ACC112 (cell line): Measurements from ENCODE around the gene COPS8.

ENCODE experiments used
- H2AFZ ChIP-seq: fragments of 200-600 bp; sonication (generic); one replicate; pipeline ENCODE4 v1.6.0; 2017; ENCODE audit warnings: antibody characterized with exemption, low read length; ENCODE audit not compliant: unreplicated experiment
- H3K27ac ChIP-seq: fragments of 200-600 bp; sonication (generic); 2 replicates; pipeline ENCODE4 v1.5.1; 2014; ENCODE audit warnings: low read depth, mild to moderate bottlenecking, antibody characterized with exemption, low read length, moderate library complexity
- H3K27me3 ChIP-seq: fragments of 200-600 bp; sonication (generic); 2 replicates; pipeline ENCODE4 v1.6.1; 2014; ENCODE audit warnings: mild to moderate bottlenecking, antibody characterized with exemption, low read length, moderate library complexity, mixed read lengths; ENCODE audit not compliant: insufficient read depth
- H3K36me3 ChIP-seq: fragments of 200-600 bp; sonication (generic); 2 replicates; pipeline ENCODE4 v1.6.1; 2016; ENCODE audit warnings: mild to moderate bottlenecking, antibody characterized with exemption, low read length, moderate library complexity, mixed read lengths; ENCODE audit not compliant: insufficient read depth
- H3K4me1 ChIP-seq: fragments of 200-600 bp; sonication (generic); one replicate; pipeline ENCODE4 v1.6.1; 2016; ENCODE audit warnings: low read length, mixed read lengths; ENCODE audit not compliant: insufficient read depth, unreplicated experiment, control insufficient read depth
- H3K4me3 ChIP-seq: fragments of 200-600 bp; sonication (generic); 2 replicates; pipeline ENCODE4 v1.5.1; 2014; ENCODE audit warnings: mild to moderate bottlenecking, low read depth, low read length
- H3K79me2 ChIP-seq: fragments of 200-600 bp; sonication (generic); one replicate; pipeline ENCODE4 v1.6.0; 2016; ENCODE audit warnings: low read length; ENCODE audit not compliant: control insufficient read depth, unreplicated experiment, insufficient read depth

COPS8 gene

GRCh38 chr2:237101118-237101979 lies 15.7 kb downstream of the COPS8 start:
- Histone ChIP-seq H3K79me2 (peaks cover 6% of the 10 kb centered on the region), H3K4me3 (no peak overlapping the region), H3K27me3 (no peaks in the 10 kb centered on the region), H2AFZ (no peak overlapping the region), H3K27ac (no peak overlapping the region), H3K36me3 (peaks cover 76% of the 10 kb centered on the region), H3K4me1 (peaks cover 32% of the 10 kb centered on the region)

GRCh38 chr2:237102428-237102827 lies 16.7 kb downstream of the COPS8 start:
- peaks cover 6% of the 10 kb centered on the region for H3K79me2 ChIP-seq
- peaks cover 21% of the 10 kb centered on the region for H3K4me1 ChIP-seq
- no peaks in the 10 kb centered on the region for H3K27me3 ChIP-seq
- H3K36me3 ChIP-seq = peaks cover 79% of the 10 kb centered on the region
- no peak overlapping the region for H3K4me3 ChIP-seq
- no peak overlapping the region for H2AFZ ChIP-seq
- H3K27ac ChIP-seq = no peak overlapping the region

GRCh38 chr2:237109421-237109934 lies 23.8 kb downstream of the COPS8 start:
- no peaks in the 10 kb centered on the region for H3K79me2 ChIP-seq
- no peak overlapping the region for H2AFZ ChIP-seq
- H3K4me1 ChIP-seq = peaks cover 10% of the 10 kb centered on the region

GRCh38 chr2:237113026-237113795 lies 27.5 kb downstream of the COPS8 start:
- Histone ChIP-seq H3K79me2 (no peaks in the 10 kb centered on the region), H2AFZ (no peak overlapping the region), H3K4me1 (peaks cover 27% of the 10 kb centered on the region), H3K27me3 (no peaks in the 10 kb centered on the region), H3K27ac (peak overlapping the region; percentile 25; the same call in 1 of the 2 replicates), H3K4me3 (no peak overlapping the region; the same call in 1 of the 2 replicates), H3K36me3 (peaks cover 22% of the 10 kb centered on the region)

More at GRCh38 chr2:237109421-237109934, 23.8 kb downstream of the COPS8 start:
- Histone ChIP-seq H3K4me3 (no peak overlapping the region), H3K27me3 (no peaks in the 10 kb centered on the region), H3K36me3 (peaks cover 46% of the 10 kb centered on the region), H3K27ac (no peak overlapping the region)

- Histone ChIP-seq H3K4me1 (peaks cover 35% of the 10 kb centered on the region), H3K27ac (no peak overlapping the region), H2AFZ (no peak overlapping the region), H3K79me2 (no peaks in the 10 kb centered on the region), H3K4me3 (no peak overlapping the region), H3K27me3 (no peaks in the 10 kb centered on the region), H3K36me3 (peaks cover 5% of the 10 kb centered on the region; the same call in 1 of the 2 replicates)
These were observed 30.2 kb downstream of the COPS8 start for GRCh38 chr2:237115870-237116269.

GRCh38 chr2:237116431-237116830 lies 30.7 kb downstream of the COPS8 start:
- Histone ChIP-seq H3K27me3 (no peaks in the 10 kb centered on the region), H3K4me3 (no peak overlapping the region), H2AFZ (no peak overlapping the region), H3K27ac (no peak overlapping the region), H3K79me2 (no peaks in the 10 kb centered on the region), H3K36me3 (peaks cover 7% of the 10 kb centered on the region; the same call in 1 of the 2 replicates), H3K4me1 (peaks cover 35% of the 10 kb centered on the region)

- H3K4me3 ChIP-seq = no peak overlapping the region
- H3K36me3 ChIP-seq = peaks cover 11% of the 10 kb centered on the region; the same call in 1 of the 2 replicates
- H3K4me1 ChIP-seq = peaks cover 36% of the 10 kb centered on the region
- no peaks in the 10 kb centered on the region for H3K27me3 ChIP-seq
- peak overlapping the region; percentile 57 for H2AFZ ChIP-seq
- no peaks in the 10 kb centered on the region for H3K79me2 ChIP-seq
- peak overlapping the region; percentile 38 for H3K27ac ChIP-seq
These were observed 32.3 kb downstream of the COPS8 start for GRCh38 chr2:237118025-237118424.

- Histone ChIP-seq H3K27me3 (no peaks in the 10 kb centered on the region), H3K4me1 (peaks cover 30% of the 10 kb centered on the region), H3K79me2 (no peaks in the 10 kb centered on the region), H2AFZ (no peak overlapping the region), H3K4me3 (no peak overlapping the region), H3K36me3 (peaks cover 11% of the 10 kb centered on the region; the same call in 1 of the 2 replicates), H3K27ac (no peak overlapping the region)
These were observed 33.0 kb downstream of the COPS8 start for GRCh38 chr2:237118561-237119155.

GRCh38 chr2:237120916-237121315 lies 35.2 kb downstream of the COPS8 start:
- Histone ChIP-seq H3K79me2 (no peaks in the 10 kb centered on the region), H3K36me3 (0 out of 2 replicates have a peak, but pooled peaks cover 6% of the 10 kb centered on the region), H3K27ac (no peak overlapping the region), H2AFZ (no peak overlapping the region), H3K4me1 (peaks cover 30% of the 10 kb centered on the region), H3K27me3 (no peaks in the 10 kb centered on the region), H3K4me3 (no peak overlapping the region)

GRCh38 chr2:237121321-237121720 lies 35.6 kb downstream of the COPS8 start:
- H3K27me3 ChIP-seq = no peaks in the 10 kb centered on the region
- H3K4me1 ChIP-seq = peaks cover 30% of the 10 kb centered on the region
- H3K36me3 ChIP-seq = 0 out of 2 replicates have a peak, but pooled peaks cover 6% of the 10 kb centered on the region
- no peak overlapping the region for H2AFZ ChIP-seq
- H3K4me3 ChIP-seq = no peak overlapping the region
- H3K79me2 ChIP-seq = no peaks in the 10 kb centered on the region
- H3K27ac ChIP-seq = peak overlapping the region; percentile 13; the same call in 1 of the 2 replicates
